HepG2 (cell line): ENCODE measurements around the gene GYPC. TPM values are rescaled to one million over a fixed set of nuclear protein-coding genes. Genes with fewer than 3 reads are reported as not detected.

Experiments used
- ATAC-seq: fragments of 200-7000 bp; cut with Tn5 transposase; 3 replicates; pipeline ENCODE4 v1.9.1; 2020; ENCODE audit warnings: mild to moderate bottlenecking, moderate library complexity
- BruUV-seq: library from RNA; stranded (reverse); fragments of 400-500 nt; replicated peaks from 2 replicates; lab custom pipeline; 2021; lab: Mats Ljungman, UMichigan
- CTCF ChIA-PET: fragments of 300-600 bp; formaldehyde crosslinking; extraction: SDS; loops from one replicate; lab custom pipeline; 2021; ENCODE audit warnings: low total read pairs, inconsistent platforms, low intra/inter-chr PET ratio; lab: Yijun Ruan, JAX
- POLR2A ChIA-PET: fragments of 350-600 bp; sonication (Branson Sonifier 250); formaldehyde crosslinking; loops from one replicate; lab custom pipeline; 2020; ENCODE audit warnings: antibody characterized with exemption, inconsistent platforms; lab: Yijun Ruan, JAX
- DNase-seq: peaks from one replicate; pipeline ENCODE4 v3.0.0-alpha.2; 2015; ENCODE audit warnings: low spot score
- FAIRE-seq: peaks from 3 replicates; lab custom pipeline; 2011; peaks lifted over from hg19 to GRCh38; lab: Jason Lieb, UNC
- H2AFZ ChIP-seq: one replicate; pipeline ENCODE4 v1.6.1; 2011; ENCODE audit warnings: low read length, inconsistent platforms
- H3K27ac ChIP-seq: fragments of 300-600 bp; 3 replicates; pipeline ENCODE4 v1.8.0; 2011; ENCODE audit warnings: mixed run types, mild to moderate bottlenecking, mixed read lengths, low read length, inconsistent platforms; ENCODE audit not compliant: insufficient read depth; ENCODE audit errors: extremely low read length
- H3K27me3 ChIP-seq, 2 experiments: fragments of 200-600 bp in 1 of 2; 2 replicates in 1 of 2; 3 replicates in 1 of 2; pipeline versions ENCODE4 v1.6.0 to v1.8.0; 2011; ENCODE audit warnings: low read length in 2 of 2, mild to moderate bottlenecking in 2 of 2, moderate library complexity in 2 of 2, inconsistent platforms in 1 of 2; ENCODE audit not compliant: insufficient read depth in 2 of 2, control insufficient read depth in 1 of 2
- H3K36me3 ChIP-seq, 2 experiments: fragments of 200-600 bp in 1 of 2; replicated peaks in 1 of 2; 2 replicates in 1 of 2; 3 replicates in 1 of 2; pipeline versions ENCODE4 v1.5.1 to v1.8.0; 2011; ENCODE audit warnings: low read length in 2 of 2, inconsistent platforms in 1 of 2; ENCODE audit not compliant: insufficient read depth in 2 of 2, control insufficient read depth in 1 of 2
- H3K4me1 ChIP-seq: 2 replicates; pipeline ENCODE4 v1.5.1; 2012; ENCODE audit warnings: low read length, inconsistent platforms; ENCODE audit not compliant: insufficient read depth
- H3K4me2 ChIP-seq: 2 replicates; pipeline ENCODE4 v1.6.0; 2011; ENCODE audit warnings: low read depth, low read length, inconsistent platforms
- H3K4me3 ChIP-seq, 3 experiments: fragments of 200-600 bp in 1 of 3; sonication (generic), shearing (Covaris generic) in 1 of 3; replicated peaks in 1 of 3; 2 replicates each; pipeline ENCODE4 v1.5.1; 2011 to 2016; ENCODE audit warnings: low read length in 3 of 3, inconsistent platforms in 2 of 3, low read depth in 2 of 3, mild to moderate bottlenecking in 2 of 3, control low read depth in 1 of 3, mixed read lengths in 1 of 3; ENCODE audit not compliant: insufficient read depth in 1 of 3
- H3K79me2 ChIP-seq: one replicate; pipeline ENCODE4 v1.6.1; 2011; ENCODE audit warnings: low read length, inconsistent platforms; ENCODE audit not compliant: insufficient read depth
- H3K9ac ChIP-seq: 2 replicates; pipeline ENCODE4 v1.6.0; 2011; ENCODE audit warnings: mild to moderate bottlenecking, low read depth, low read length, inconsistent platforms; ENCODE audit not compliant: insufficient read depth
- H3K9me3 ChIP-seq: 2 replicates; pipeline ENCODE4 v1.5.1; 2012; ENCODE audit warnings: mild to moderate bottlenecking, low read length
- H4K20me1 ChIP-seq: 2 replicates; pipeline ENCODE4 v1.6.0; 2011; ENCODE audit warnings: inconsistent platforms, mild to moderate bottlenecking, low read length, moderate library complexity; ENCODE audit not compliant: insufficient read depth
- CHD2 ChIP-seq: IDR thresholded peaks from 2 replicates; pipeline ENCODE4 v1.6.1; 2011; ENCODE audit warnings: low read depth, low read length, improper control_type of control experiment
- MAFF ChIP-seq: IDR thresholded peaks from 2 replicates; pipeline ENCODE4 v1.6.1; 2011; ENCODE audit warnings: low read depth, low read length, improper control_type of control experiment
- MED1 ChIP-seq: sonication (generic); formaldehyde crosslinking; IDR thresholded peaks from 2 replicates; pipeline ENCODE4 v1.4.0; 2020; ENCODE audit warnings: missing genetic modification reagents
- REST ChIP-seq, 2 experiments: IDR thresholded peaks; 2 replicates each; pipeline ENCODE4 v1.6.1; 2011 to 2012; ENCODE audit warnings: low read length in 2 of 2, borderline replicate concordance in 1 of 2, low read depth in 1 of 2, mild to moderate bottlenecking in 1 of 2, moderate library complexity in 1 of 2
- SP1 ChIP-seq, 2 experiments: fragments of 450-650 bp in 1 of 2; sonication (generic) in 1 of 2; formaldehyde crosslinking in 1 of 2; IDR thresholded peaks; 2 replicates each; pipeline versions ENCODE4 v1.4.0 to v1.6.1; 2016 to 2020; ENCODE audit warnings: missing genetic modification reagents in 1 of 2
- TRIM24 ChIP-seq: sonication (generic); formaldehyde crosslinking; IDR thresholded peaks from 2 replicates; pipeline ENCODE4 v1.8.0; 2022; ENCODE audit warnings: mild to moderate bottlenecking, missing genetic modification reagents
- ZGPAT ChIP-seq: IDR thresholded peaks from 2 replicates; pipeline ENCODE4 v1.6.1; 2016; ENCODE audit warnings: mild to moderate bottlenecking
- ZNF318 ChIP-seq: sonication (generic); formaldehyde crosslinking; IDR thresholded peaks from 2 replicates; pipeline ENCODE4 v1.4.0; 2020; ENCODE audit warnings: mild to moderate bottlenecking, missing genetic modification reagents
- ZNF644 ChIP-seq: IDR thresholded peaks from 2 replicates; pipeline ENCODE4 v1.6.1; 2016; ENCODE audit warnings: low read depth
- WGBS: methylation state at CpG from one replicate; pipeline ENCODE4 v1.1.6; 2017; ENCODE audit warnings: low lambda C conversion rate; 5-methylcytosine and 5-hydroxymethylcytosine counted together
- in situ Hi-C: cut with HindIII; loops from 2 replicates; pipeline ENCODE4 v1.10.0; 2017; ENCODE audit warnings: low pct_unique_long_range_greater_than_20kb; ENCODE audit not compliant: extremely low pct_ligation_motif_present
- intact Hi-C: fragments of 100-400 bp; cut with micrococcal nuclease; formaldehyde crosslinking; loops from one replicate; pipeline ENCODE4 v1.10.0; 2022; ENCODE audit not compliant: unreplicated experiment
- polyA plus RNA-seq, 8 experiments: library from polyadenylated mRNA; depleted of rRNA in 3 of 8; stranded (reverse) in 7 of 8; unstranded in 1 of 8; fragments of >200 nt; fragmentation: Illumina TruSeq in 4 of 8; extraction: Trizol in 4 of 8; gene quantifications; 2 replicates each; pipeline versions ENCODE4 v1.2.1 to v1.2.3, GENCODE V29; 2011 to 2016; ENCODE audit warnings: low read depth in 4 of 8, missing spikeins in 1 of 8, mixed read lengths in 1 of 8; ENCODE audit not compliant: insufficient read depth in 1 of 8
- total RNA-seq, 5 experiments: library from RNA; depleted of rRNA; stranded (reverse); fragments of >200 nt; fragmentation: Illumina TruSeq; extraction: Trizol; gene quantifications; 2 replicates each; pipeline ENCODE4 v1.2.3, GENCODE V29; 2016; ENCODE audit warnings: low read depth in 1 of 5

Gene GYPC
- total and polyA plus RNA-seq, 2 of the 13 experiments (the other 11 are each of a cell fraction or from before 2014, with no cell fraction given) = not detected

DNA sequence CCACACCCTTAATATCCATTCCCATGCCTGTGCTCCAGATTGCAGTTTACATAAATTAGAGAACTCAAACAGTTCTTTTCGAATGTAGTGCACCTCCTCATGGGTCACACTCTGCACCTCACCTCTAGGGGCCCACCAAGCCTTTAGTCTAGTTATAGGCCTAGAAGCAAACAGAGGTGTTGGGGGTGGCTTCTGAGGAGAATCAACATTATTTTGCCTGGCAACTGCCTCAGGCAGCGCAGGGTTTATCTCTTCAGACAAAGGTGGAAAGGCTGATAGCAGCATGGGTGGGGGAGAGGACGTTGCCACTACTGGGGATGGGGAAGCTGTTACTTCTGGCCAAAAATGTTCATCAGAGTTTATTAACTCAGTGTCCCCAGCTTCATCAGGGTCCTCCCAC, 5.0 kb upstream of the GYPC start (continued):
- TF ChIP-seq REST (IDR thresholded peaks at IDR 0.05; ENCODE audit: borderline replicate concordance in 1 of 2, low read depth in 1 of 2, low read length in 2 of 2) = no peak
- TF ChIP-seq ZGPAT (CRISPR knock-in tag) = no peak

DNA sequence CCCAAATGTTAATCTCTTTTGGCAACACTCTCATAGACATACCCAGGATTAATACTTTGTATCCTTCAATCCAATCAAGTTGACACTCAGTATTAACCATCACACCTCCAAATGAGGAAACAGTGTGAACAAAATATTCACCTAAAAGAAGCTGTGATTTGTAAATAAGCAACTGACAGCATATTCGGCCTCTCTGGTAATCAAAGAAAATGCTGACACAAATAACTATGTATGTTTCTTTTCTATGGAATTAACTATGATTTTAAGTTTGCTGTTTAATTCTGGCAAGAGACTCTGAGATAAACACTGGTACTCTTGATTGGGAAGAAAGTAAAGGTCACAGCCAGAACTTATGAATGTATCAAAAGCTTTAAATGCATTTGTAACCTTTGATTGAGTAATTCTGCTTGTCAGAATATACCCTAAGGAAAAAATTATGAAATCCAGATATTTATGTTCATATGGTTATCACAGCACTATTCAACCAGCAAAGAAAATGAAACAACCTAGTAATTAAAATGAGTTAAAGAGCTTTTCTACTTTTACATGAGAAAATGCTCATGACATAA, 3.6 kb upstream of the GYPC start:
- intact Hi-C loops = no loop called here
- FAIRE-seq = no peak
- Histone ChIP-seq H3K79me2 (no peaks in the 10 kb centered on the region), H3K27ac (no peak overlapping the region), H3K9me3 (no peaks in the 10 kb centered on the region), H3K36me3 (no peaks in the 10 kb centered on the region), H2AFZ (no peak overlapping the region), H3K4me2 (no peak overlapping the region), H3K9ac (no peak overlapping the region), H3K4me3 (no peak overlapping the region), H4K20me1 (no peaks in the 10 kb centered on the region), H3K27me3 (peaks cover 0 to 35% of the 10 kb centered on the region in 2 experiments; a peak in 4 of 5 replicates), H3K4me1 (no peaks in the 10 kb centered on the region)
- ATAC-seq = no peak
- BruUV-seq = no TSS peak
- ChIA-PET CTCF (no interaction called here), POLR2A (no interaction called here)
- DNase-seq = no peak
- in situ Hi-C loops = no loop called here
- 2% methylated on average over 1 of the region's 1 CpG for WGBS
- TF ChIP-seq MAFF (peak; percentile 55; the same call in 1 of the 2 replicates), SP1 (IDR thresholded peaks at IDR 0.05) (no peak), SP1 (CRISPR knock-in tag; IDR thresholded peaks at IDR 0.05) (no peak), MED1 (CRISPR knock-in tag) (no peak), ZNF318 (CRISPR knock-in tag) (no peak), CHD2 (no peak), TRIM24 (CRISPR knock-in tag) (no peak), ZNF644 (CRISPR knock-in tag) (no peak)
